ENCODE measurements around the gene RCHY1. TPM values are rescaled to one million over a fixed set of nuclear protein-coding genes. Genes with fewer than 3 reads are reported as not detected.
"Not testable (repeated sequence)": the region's sequence is repeated elsewhere in the genome, so short reads cannot be mapped to it uniquely, and the experiment has no call there.

RCHY1 gene
- total RNA-seq, 1 donor from 2014 or later: 18.7 TPM

DNA sequence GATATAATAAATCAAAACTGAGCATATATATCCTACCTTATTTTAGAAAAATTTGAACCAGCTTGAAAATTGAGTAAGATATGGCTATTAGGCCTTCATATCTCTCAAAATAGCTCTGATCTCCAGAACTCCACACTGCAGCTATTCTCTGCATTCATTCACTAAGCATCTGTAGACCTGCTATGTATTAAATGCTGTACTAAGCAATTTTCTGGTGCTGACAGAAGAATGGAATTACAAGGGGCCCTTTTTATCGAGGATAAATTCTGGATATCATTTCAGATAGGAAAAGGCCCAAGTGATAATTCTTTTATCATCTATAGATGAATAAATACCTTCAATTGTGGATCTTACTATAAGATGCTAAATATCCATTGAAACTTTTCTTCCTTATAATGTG lies 1.9 kb upstream of the RCHY1 start:
- Mint-ChIP-seq H3K4me3 (ENCODE audit: unreplicated experiment) (no peak overlapping the region), H3K4me1 (ENCODE audit: low read depth) (peaks cover 22% of the 10 kb centered on the region), H3K27ac (ENCODE audit: unreplicated experiment) (no peak overlapping the region), H3K9me3 (ENCODE audit: low read depth) (no peaks in the 10 kb centered on the region), H3K36me3 (ENCODE audit: low read depth) (peaks cover 22% of the 10 kb centered on the region), H3K27me3 (ENCODE audit: low read depth) (no peaks in the 10 kb centered on the region)
- no peak for DNase-seq (ENCODE audit: low spot score)
- TF ChIP-seq, protein P1, sequence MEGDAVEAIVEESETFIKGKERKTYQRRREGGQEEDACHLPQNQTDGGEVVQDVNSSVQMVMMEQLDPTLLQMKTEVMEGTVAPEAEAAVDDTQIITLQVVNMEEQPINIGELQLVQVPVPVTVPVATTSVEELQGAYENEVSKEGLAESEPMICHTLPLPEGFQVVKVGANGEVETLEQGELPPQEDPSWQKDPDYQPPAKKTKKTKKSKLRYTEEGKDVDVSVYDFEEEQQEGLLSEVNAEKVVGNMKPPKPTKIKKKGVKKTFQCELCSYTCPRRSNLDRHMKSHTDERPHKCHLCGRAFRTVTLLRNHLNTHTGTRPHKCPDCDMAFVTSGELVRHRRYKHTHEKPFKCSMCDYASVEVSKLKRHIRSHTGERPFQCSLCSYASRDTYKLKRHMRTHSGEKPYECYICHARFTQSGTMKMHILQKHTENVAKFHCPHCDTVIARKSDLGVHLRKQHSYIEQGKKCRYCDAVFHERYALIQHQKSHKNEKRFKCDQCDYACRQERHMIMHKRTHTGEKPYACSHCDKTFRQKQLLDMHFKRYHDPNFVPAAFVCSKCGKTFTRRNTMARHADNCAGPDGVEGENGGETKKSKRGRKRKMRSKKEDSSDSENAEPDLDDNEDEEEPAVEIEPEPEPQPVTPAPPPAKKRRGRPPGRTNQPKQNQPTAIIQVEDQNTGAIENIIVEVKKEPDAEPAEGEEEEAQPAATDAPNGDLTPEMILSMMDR (IDR thresholded peaks at IDR 0.05): no peak

DNA sequence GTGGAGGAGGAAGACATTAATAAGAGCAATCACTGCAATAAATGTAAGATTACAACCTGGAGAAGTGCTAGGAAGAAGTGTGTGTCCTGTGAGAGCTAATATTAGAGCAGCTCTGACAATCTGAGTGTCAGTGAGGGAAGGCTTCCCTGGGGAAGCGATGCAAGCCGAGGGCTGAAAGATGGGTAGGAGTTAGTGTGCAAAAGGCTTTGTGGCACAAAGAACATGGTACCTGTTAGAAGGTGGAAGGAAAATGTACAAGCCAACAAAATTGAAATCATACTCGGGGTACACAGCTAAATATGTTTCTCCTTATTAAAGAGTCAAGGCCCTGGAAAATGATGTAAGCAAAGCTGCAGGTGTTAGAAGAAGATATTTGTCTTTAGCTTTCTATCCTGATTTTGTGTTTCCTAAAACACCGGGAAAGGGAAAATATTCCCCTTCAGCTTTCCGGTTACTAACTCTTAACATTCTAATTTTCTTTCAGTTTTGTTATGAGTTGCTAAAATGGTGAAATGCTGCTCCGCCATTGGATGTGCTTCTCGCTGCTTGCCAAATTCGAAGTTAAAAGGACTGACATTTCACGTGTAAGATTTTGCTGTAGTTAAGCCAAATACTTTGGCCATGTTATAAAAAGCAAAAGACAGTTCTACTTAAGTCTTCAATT lies 878 bp upstream of the RCHY1 start:
- H3K27ac Mint-ChIP-seq (ENCODE audit: unreplicated experiment): peak overlapping the region; percentile 97
- peak overlapping the region; percentile 93 for H3K4me3 Mint-ChIP-seq (ENCODE audit: unreplicated experiment)
- H3K36me3 Mint-ChIP-seq (ENCODE audit: low read depth): peaks cover 17% of the 10 kb centered on the region

GRCh38 chr4:75513526-75514130 lies 575 bp downstream of the RCHY1 start:
- peak overlapping the region; percentile 97 for H3K27ac Mint-ChIP-seq (ENCODE audit: unreplicated experiment)
- H3K36me3 Mint-ChIP-seq (ENCODE audit: low read depth): peaks cover 8% of the 10 kb centered on the region
- DNase-seq (ENCODE audit: low spot score): no peak
- no peaks in the 10 kb centered on the region for H3K9me3 Mint-ChIP-seq (ENCODE audit: low read depth)
- TF ChIP-seq, protein P1 (IDR thresholded peaks at IDR 0.05): no peak
- peak overlapping the region; percentile 93 for H3K4me3 Mint-ChIP-seq (ENCODE audit: unreplicated experiment)
- peaks cover 26% of the 10 kb centered on the region for H3K4me1 Mint-ChIP-seq (ENCODE audit: low read depth)
- no peaks in the 10 kb centered on the region for H3K27me3 Mint-ChIP-seq (ENCODE audit: low read depth)

More for the DNA sequence above, 878 bp upstream of the RCHY1 start:
- Mint-ChIP-seq H3K4me1 (ENCODE audit: low read depth) (peaks cover 20% of the 10 kb centered on the region), H3K9me3 (ENCODE audit: low read depth) (no peaks in the 10 kb centered on the region), H3K27me3 (ENCODE audit: low read depth) (no peaks in the 10 kb centered on the region)
- TF ChIP-seq, protein P1 (IDR thresholded peaks at IDR 0.05): no peak
- no peak for DNase-seq (ENCODE audit: low spot score)

- no peak overlapping the region for H3K27ac Mint-ChIP-seq (ENCODE audit: unreplicated experiment)
- H3K36me3 Mint-ChIP-seq (ENCODE audit: low read depth): peaks cover 6% of the 10 kb centered on the region
- H3K9me3 Mint-ChIP-seq (ENCODE audit: low read depth): no peaks in the 10 kb centered on the region
- no peaks in the 10 kb centered on the region for H3K27me3 Mint-ChIP-seq (ENCODE audit: low read depth)
- H3K4me1 Mint-ChIP-seq (ENCODE audit: low read depth): peaks cover 24% of the 10 kb centered on the region
- DNase-seq (ENCODE audit: low spot score): no peak
- peak overlapping the region; percentile 93 for H3K4me3 Mint-ChIP-seq (ENCODE audit: unreplicated experiment)
- TF ChIP-seq, protein P1 (IDR thresholded peaks at IDR 0.05): no peak
Measured at GRCh38 chr4:75512386-75513211, 1.6 kb downstream of the RCHY1 start.

DNA sequence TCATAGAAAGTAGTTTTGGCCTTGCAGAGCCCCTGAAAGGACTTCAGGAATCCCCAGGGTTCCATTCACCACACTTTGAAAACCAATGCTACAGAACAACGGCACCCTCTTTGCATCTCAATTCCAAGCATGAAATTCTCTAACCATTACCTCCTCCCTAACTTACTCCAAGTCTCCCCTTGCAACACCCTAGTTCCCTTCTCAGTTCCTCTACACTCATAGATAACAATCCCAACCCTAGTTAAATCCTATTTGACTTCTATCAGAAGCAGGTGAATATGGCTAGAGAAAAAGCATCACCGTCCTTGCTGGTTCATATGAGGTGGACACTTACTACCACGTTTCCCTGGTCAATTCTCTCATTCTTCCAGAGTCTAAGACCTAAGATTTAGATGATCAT lies 2.4 kb downstream of the RCHY1 start:
- Mint-ChIP-seq H3K36me3 (ENCODE audit: low read depth) (peaks cover 2% of the 10 kb centered on the region), H3K4me1 (ENCODE audit: low read depth) (peaks cover 24% of the 10 kb centered on the region), H3K27ac (ENCODE audit: unreplicated experiment) (no peak overlapping the region), H3K27me3 (ENCODE audit: low read depth) (no peaks in the 10 kb centered on the region), H3K9me3 (ENCODE audit: low read depth) (no peaks in the 10 kb centered on the region), H3K4me3 (ENCODE audit: unreplicated experiment) (no peak overlapping the region)
- TF ChIP-seq, protein P1 (IDR thresholded peaks at IDR 0.05): no peak
- no peak for DNase-seq (ENCODE audit: low spot score)

DNA sequence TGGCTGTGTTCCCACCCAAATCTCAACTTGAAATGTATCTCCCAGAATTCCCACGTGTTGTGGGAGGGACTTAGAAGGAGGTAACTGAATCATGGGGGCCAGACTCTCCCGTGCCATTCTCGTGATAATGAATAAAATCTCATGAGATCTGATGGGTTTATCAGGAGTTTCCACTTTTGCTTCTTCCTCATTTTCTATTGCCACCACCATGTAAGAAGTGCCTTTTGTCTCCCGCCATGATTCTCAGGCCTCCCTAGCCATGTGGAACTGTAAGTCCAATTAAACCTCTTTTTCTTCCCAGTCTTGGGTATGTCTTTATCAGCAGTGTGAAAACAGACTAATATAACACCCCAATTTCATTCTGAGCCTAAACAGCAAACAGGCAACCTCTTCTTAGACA lies 4.6 kb downstream of the RCHY1 start:
- H3K9me3 Mint-ChIP-seq (ENCODE audit: low read depth); H3K36me3 Mint-ChIP-seq (ENCODE audit: low read depth); H3K27me3 Mint-ChIP-seq (ENCODE audit: low read depth); H3K4me3 Mint-ChIP-seq (ENCODE audit: unreplicated experiment); H3K27ac Mint-ChIP-seq (ENCODE audit: unreplicated experiment); DNase-seq (ENCODE audit: low spot score): not testable (repeated sequence)
- H3K4me1 Mint-ChIP-seq (ENCODE audit: low read depth): peaks cover 14% of the 10 kb centered on the region
